Measurements from ENCODE around the gene OPA1.
A peak's percentile ranks its signal among the peaks of the same experiment; 100 is the strongest.

OPA1 gene

DNA sequence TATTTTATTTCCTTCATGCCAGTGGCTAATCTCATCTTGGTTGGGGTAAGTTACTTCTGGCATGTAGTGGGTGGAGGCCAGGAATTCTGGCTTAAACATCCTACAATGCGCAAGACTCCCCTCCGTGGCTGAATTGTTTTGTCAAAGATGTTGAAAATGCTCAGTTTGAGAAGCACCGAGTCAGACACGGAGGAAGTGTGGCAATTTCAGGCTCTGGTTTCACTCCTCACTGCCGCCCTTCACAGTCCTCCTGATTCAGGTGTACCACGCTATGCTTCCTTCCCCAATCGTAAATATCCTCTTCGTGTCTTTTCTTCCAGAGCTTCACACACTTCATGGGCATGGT lies 150.7 kb downstream of the OPA1 start:
- Histone ChIP-seq H2AFZ (ENCODE audit: low read depth, low read length) (peak overlapping the region; percentile 57), H3K9ac (ENCODE audit: low read length) (peak overlapping the region; percentile 19; the same call in 1 of the 2 replicates), H3K9me3 (ENCODE audit: insufficient read depth, low read length) (no peaks in the 10 kb centered on the region), H3K4me3 (ENCODE audit: low read length) (peak overlapping the region; percentile 55), H3K27me3 (ENCODE audit: low read depth, low read length) (no peaks in the 10 kb centered on the region), H3K27ac (ENCODE audit: low read length) (no peak overlapping the region; the same call in 1 of the 2 replicates), H3K4me2 (ENCODE audit: low read length) (peak overlapping the region; percentile 76), H3K4me1 (ENCODE audit: low read length) (peaks cover 29% of the 10 kb centered on the region), H4K20me1 (ENCODE audit: insufficient read depth, low read length) (no peaks in the 10 kb centered on the region), H3K36me3 (replicated peaks; ENCODE audit: low read depth, low read length) (no peaks in the 10 kb centered on the region), H3K79me2 (ENCODE audit: low read length) (no peaks in the 10 kb centered on the region)
- TF ChIP-seq, protein P1, sequence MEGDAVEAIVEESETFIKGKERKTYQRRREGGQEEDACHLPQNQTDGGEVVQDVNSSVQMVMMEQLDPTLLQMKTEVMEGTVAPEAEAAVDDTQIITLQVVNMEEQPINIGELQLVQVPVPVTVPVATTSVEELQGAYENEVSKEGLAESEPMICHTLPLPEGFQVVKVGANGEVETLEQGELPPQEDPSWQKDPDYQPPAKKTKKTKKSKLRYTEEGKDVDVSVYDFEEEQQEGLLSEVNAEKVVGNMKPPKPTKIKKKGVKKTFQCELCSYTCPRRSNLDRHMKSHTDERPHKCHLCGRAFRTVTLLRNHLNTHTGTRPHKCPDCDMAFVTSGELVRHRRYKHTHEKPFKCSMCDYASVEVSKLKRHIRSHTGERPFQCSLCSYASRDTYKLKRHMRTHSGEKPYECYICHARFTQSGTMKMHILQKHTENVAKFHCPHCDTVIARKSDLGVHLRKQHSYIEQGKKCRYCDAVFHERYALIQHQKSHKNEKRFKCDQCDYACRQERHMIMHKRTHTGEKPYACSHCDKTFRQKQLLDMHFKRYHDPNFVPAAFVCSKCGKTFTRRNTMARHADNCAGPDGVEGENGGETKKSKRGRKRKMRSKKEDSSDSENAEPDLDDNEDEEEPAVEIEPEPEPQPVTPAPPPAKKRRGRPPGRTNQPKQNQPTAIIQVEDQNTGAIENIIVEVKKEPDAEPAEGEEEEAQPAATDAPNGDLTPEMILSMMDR (IDR thresholded peaks at IDR 0.05; ENCODE audit: low read depth, low read length), result no peak
- TF ChIP-seq EZH2phosphoT487 (IDR thresholded peaks at IDR 0.05; ENCODE audit: low read depth), result no peak

DNA sequence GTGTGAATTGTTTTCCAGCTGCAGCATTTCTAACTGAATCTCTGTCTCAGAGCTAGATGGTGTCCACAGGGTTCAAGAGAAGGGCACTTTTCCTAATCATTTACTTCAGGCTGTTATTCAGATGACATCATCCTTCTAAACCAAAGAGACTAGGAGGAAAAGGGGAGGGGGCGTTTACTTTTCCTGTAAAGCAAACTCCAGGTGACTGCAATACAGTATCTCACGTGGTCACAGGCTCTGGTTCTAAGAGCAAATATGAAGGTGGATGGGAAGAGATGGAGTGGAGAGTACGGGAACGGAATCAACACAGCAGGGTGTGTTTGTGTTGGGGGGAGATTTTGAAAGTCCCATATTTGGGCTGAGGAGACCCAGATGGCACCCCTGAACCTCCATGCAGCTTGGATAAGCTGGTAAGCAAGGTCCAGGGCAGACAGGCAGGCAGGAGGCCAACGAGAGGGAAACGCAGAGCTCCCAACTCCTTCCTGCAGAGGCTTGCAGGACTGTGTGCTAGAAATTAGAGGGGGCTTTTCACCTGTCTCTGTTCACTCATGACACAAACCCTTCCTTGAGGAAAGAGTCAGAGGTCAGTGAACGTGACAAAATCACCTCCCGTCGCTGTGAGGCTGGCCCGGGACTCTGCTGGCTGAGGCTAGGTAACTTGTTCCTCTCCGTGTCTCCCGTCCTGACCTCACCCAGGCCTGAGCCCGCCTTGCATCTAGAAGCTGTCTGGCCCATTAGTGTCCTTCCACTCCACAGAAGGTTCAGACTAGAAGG lies 151.2 kb downstream of the OPA1 start:
- no peak overlapping the region; the same call in 1 of the 2 replicates for H3K27ac ChIP-seq (ENCODE audit: low read length)
- H3K36me3 ChIP-seq (replicated peaks; ENCODE audit: low read depth, low read length), result no peaks in the 10 kb centered on the region
- H2AFZ ChIP-seq (ENCODE audit: low read depth, low read length), result peak overlapping the region; percentile 57
- H3K4me2 ChIP-seq (ENCODE audit: low read length), result peak overlapping the region; percentile 76
- H3K4me1 ChIP-seq (ENCODE audit: low read length), result peaks cover 29% of the 10 kb centered on the region
- peak overlapping the region; percentile 55 for H3K4me3 ChIP-seq (ENCODE audit: low read length)
- no peaks in the 10 kb centered on the region for H3K27me3 ChIP-seq (ENCODE audit: low read depth, low read length)
- H3K79me2 ChIP-seq (ENCODE audit: low read length), result no peaks in the 10 kb centered on the region
- TF ChIP-seq EZH2phosphoT487 (IDR thresholded peaks at IDR 0.05; ENCODE audit: low read depth), result no peak
- TF ChIP-seq, protein P1 (IDR thresholded peaks at IDR 0.05; ENCODE audit: low read depth, low read length), result no peak
- peak overlapping the region; percentile 19; the same call in 1 of the 2 replicates for H3K9ac ChIP-seq (ENCODE audit: low read length)
- no peaks in the 10 kb centered on the region for H4K20me1 ChIP-seq (ENCODE audit: insufficient read depth, low read length)
- no peaks in the 10 kb centered on the region for H3K9me3 ChIP-seq (ENCODE audit: insufficient read depth, low read length)

DNA sequence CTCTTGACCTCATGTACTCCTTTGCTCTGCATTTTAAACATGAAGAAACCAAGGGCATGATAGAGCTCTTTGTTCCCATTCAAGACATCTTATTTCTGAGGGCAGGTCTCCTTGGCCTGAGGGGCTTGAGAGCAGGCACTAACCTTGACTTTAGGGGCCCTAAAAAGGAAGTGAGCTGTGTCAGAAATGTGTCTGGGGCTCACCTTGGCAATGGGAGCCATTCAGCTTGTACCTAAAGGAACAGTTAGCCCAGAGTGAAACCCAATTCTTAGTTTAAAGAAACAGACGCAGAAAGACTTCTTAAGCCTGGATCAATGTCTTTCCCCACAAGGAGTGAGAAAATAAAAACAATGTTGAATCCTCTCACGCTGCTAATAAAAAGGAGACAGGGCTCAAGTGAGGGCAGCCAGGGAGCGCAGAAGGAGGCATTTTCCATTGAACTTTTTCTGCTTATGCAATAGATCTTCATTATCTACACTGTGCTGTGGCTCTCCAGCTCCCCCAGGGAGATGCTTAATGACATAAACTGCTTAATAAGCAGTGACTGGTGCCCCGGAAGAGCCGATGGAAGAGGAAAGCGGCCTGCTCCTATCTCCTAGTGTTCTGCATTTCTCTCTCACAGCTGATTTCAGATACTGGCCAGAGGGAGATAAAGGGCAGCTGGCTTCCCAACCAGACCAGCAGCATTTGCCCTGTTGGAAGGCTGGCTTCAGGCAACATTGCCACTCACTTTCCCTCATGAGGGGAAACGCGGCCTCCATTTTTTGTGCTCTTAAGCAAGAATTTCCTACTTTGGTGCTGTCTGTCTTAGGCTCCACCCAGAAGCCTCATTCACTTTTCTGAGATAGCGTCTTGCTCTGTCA lies 152.0 kb downstream of the OPA1 start:
- no peak overlapping the region for H3K27ac ChIP-seq (ENCODE audit: low read length)
- no peak overlapping the region for H3K9ac ChIP-seq (ENCODE audit: low read length)
- H3K4me2 ChIP-seq (ENCODE audit: low read length), result no peak overlapping the region
- no peaks in the 10 kb centered on the region for H3K36me3 ChIP-seq (replicated peaks; ENCODE audit: low read depth, low read length)
- H3K79me2 ChIP-seq (ENCODE audit: low read length), result no peaks in the 10 kb centered on the region
- H4K20me1 ChIP-seq (ENCODE audit: insufficient read depth, low read length), result no peaks in the 10 kb centered on the region
- H3K27me3 ChIP-seq (ENCODE audit: low read depth, low read length), result no peaks in the 10 kb centered on the region
- H3K4me1 ChIP-seq (ENCODE audit: low read length), result peaks cover 24% of the 10 kb centered on the region
- no peak overlapping the region for H3K4me3 ChIP-seq (ENCODE audit: low read length)
- H2AFZ ChIP-seq (ENCODE audit: low read depth, low read length), result no peak overlapping the region
- TF ChIP-seq, protein P1 (IDR thresholded peaks at IDR 0.05; ENCODE audit: low read depth, low read length), result no peak
- TF ChIP-seq EZH2phosphoT487 (IDR thresholded peaks at IDR 0.05; ENCODE audit: low read depth), result no peak
- H3K9me3 ChIP-seq (ENCODE audit: insufficient read depth, low read length), result no peaks in the 10 kb centered on the region

DNA sequence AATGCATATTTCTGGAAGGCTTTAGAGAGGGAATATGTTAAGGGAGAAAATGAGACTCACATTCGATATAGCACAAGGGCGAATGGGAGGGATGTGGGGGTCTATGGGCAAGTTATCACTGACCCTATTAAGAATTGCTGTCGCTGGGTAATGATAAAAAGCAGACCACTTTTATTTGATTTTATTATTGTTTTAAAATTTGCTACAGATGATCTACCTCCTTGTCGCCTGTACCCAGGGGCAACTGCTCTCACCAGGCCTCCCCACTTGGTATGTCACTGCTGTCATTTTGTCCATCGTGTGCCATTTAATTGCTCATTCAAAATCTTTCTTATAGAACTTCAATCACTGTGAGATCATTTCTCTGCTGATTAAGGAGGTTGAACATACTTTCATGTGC lies 153.8 kb downstream of the OPA1 start:
- Histone ChIP-seq H3K4me1 (ENCODE audit: low read length) (peaks cover 24% of the 10 kb centered on the region), H3K27ac (ENCODE audit: low read length) (no peak overlapping the region), H3K36me3 (replicated peaks; ENCODE audit: low read depth, low read length) (no peaks in the 10 kb centered on the region), H3K9ac (ENCODE audit: low read length) (no peak overlapping the region), H3K9me3 (ENCODE audit: insufficient read depth, low read length) (no peaks in the 10 kb centered on the region), H4K20me1 (ENCODE audit: insufficient read depth, low read length) (no peaks in the 10 kb centered on the region), H3K27me3 (ENCODE audit: low read depth, low read length) (no peaks in the 10 kb centered on the region), H3K4me2 (ENCODE audit: low read length) (no peak overlapping the region), H3K4me3 (ENCODE audit: low read length) (no peak overlapping the region), H2AFZ (ENCODE audit: low read depth, low read length) (no peak overlapping the region), H3K79me2 (ENCODE audit: low read length) (no peaks in the 10 kb centered on the region)
- no peak for TF ChIP-seq EZH2phosphoT487 (IDR thresholded peaks at IDR 0.05; ENCODE audit: low read depth)
- TF ChIP-seq, protein P1 (IDR thresholded peaks at IDR 0.05; ENCODE audit: low read depth, low read length), result no peak
